ENCODE results near the gene MPPED1. TPM values are rescaled to one million over a fixed set of nuclear protein-coding genes. Genes with fewer than 3 reads are reported as not detected.

MPPED1 gene
- total RNA-seq, 1 experiment from 2014 or later, result 0.03 TPM

GRCh38 chr22:43389227-43389836 is 22.5 kb upstream of the MPPED1 start:
- no peak for DNase-seq (ENCODE audit: low read depth, low spot score)
- in situ Hi-C loops (cut with HindIII; ENCODE audit: low pct_unique_long_range_greater_than_20kb, low sequenced_read_pairs), result no loop called here

GRCh38 chr22:43390166-43390565 is 21.6 kb upstream of the MPPED1 start:
- in situ Hi-C loops (cut with HindIII; ENCODE audit: low pct_unique_long_range_greater_than_20kb, low sequenced_read_pairs), result no loop called here
- DNase-seq (ENCODE audit: low read depth, low spot score), result no peak

DNA sequence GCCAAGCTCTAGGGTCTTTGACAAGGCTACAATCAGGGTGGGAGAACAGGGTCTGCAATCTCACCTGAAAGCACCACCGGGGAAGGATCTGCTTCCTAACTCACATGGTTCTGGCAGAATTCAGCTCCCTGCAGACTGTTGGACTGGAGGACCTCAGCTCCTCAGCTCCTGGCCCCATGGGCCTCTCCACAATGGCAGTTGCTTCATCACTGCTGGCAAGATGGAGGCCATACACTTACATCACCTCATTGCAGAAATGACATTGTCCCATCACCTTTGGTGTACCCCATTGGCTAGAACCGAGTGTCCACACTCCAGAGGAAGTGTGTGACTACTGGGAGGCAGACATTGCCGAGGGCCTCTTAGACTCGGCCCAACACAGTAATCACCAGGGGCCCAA is 20.9 kb upstream of the MPPED1 start:
- in situ Hi-C loops (cut with HindIII; ENCODE audit: low pct_unique_long_range_greater_than_20kb, low sequenced_read_pairs), result no loop called here

GRCh38 chr22:43391306-43391705 is 20.5 kb upstream of the MPPED1 start:
- in situ Hi-C loops (cut with HindIII; ENCODE audit: low pct_unique_long_range_greater_than_20kb, low sequenced_read_pairs), result no loop called here
- DNase-seq (ENCODE audit: low read depth, low spot score), result no peak

More for the DNA sequence above, 20.9 kb upstream of the MPPED1 start:
- no peak for DNase-seq (ENCODE audit: low read depth, low spot score)

DNA sequence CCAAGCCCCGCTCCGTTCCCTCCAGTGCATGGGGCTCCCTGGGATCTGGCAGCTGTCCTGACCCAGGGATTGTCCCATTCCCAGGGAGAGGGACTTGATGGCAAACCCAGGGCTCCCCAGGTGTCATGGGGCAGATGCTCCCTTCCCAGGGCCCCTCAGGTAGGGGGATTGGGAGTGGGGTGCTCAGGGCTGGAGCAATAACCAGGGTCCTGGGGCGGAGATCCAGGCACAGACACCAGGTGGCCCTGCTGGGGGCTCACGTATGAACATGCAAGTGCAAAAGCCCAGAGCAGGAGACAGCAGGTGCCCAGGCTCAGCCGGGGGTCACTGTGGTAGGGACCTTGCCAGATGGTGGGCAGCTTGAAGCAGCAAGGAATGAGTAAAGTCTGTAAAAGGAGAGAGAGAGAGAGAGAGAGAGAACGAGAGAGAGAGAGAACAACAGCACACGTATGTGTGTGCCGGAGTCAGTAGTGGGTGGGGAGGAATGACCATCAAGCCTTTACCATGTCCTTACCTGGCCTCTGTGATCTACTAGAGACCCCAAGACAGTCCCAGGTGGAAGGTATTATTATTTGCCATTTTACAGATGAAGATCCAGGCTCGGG is 19.3 kb upstream of the MPPED1 start:
- in situ Hi-C loops (cut with HindIII; ENCODE audit: low pct_unique_long_range_greater_than_20kb, low sequenced_read_pairs), result no loop called here
- no peak for DNase-seq (ENCODE audit: low read depth, low spot score)

- in situ Hi-C loops (cut with HindIII; ENCODE audit: low pct_unique_long_range_greater_than_20kb, low sequenced_read_pairs), result no loop called here
- DNase-seq (ENCODE audit: low read depth, low spot score), result no peak
These were observed 18.5 kb upstream of the MPPED1 start for GRCh38 chr22:43393132-43393843.

DNA sequence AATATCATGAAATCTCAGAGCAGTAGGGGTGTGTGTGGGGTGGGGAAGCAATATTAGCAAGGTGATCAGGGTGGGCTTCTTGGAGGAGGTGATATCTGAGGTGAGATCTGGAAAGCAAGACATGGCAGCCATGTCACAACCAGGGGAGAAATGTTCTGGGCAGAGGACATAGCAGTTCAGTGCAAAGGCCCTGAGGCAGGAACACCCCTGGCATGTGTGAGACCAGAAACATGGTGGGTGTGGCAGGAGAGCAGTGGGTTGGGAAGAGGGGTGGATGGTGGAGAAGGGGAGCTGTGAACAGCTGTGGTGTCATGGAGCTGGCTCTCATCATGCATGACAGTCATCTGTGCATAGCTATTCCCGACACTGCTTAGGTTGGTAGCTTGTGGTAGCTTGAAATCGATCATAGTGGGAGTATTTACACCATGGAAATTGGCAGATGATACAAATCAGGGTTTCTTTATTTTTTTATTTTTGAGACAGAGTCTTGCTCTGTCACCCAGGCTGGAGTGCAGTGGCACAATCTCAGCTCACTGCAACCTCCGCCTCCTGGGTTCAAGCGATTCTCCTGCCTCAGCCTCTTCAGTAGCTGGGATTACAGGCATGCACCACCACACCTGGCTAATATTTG is 17.9 kb upstream of the MPPED1 start:
- in situ Hi-C loops (cut with HindIII; ENCODE audit: low pct_unique_long_range_greater_than_20kb, low sequenced_read_pairs), result no loop called here

DNA sequence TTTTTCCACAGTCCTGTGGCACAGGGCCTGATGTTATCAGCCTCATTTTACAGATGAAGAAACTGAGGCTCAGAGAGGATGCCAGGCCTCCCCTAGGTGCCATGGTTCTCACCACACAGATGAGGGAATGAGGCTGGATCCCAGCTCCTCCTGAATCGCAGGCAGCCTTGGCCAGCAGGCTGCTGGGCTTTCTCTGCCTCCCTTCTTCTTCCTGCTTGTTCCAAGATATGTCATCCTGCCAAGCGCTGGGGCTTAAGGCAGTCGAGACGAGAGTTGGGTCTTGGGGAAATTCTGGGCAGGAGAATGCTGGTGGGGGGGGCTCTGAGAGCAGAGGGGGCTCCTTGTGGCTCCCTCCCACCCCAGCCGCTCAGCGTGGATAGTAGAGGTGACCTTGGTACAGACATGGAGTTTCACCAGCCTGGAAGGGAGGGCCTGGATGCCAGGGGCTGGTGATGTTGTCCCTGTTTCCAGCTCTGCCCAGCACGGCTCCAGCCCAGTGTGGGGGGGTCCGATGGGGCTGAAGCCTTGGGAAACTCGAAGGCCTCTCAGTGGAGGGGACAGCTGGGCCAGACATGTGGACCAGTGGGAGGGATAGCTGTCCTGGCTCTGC is 16.6 kb upstream of the MPPED1 start:
- in situ Hi-C loops (cut with HindIII; ENCODE audit: low pct_unique_long_range_greater_than_20kb, low sequenced_read_pairs), result no loop called here
- no peak for DNase-seq (ENCODE audit: low read depth, low spot score)

More for the DNA sequence above, 17.9 kb upstream of the MPPED1 start:
- DNase-seq (ENCODE audit: low read depth, low spot score), result no peak

DNA sequence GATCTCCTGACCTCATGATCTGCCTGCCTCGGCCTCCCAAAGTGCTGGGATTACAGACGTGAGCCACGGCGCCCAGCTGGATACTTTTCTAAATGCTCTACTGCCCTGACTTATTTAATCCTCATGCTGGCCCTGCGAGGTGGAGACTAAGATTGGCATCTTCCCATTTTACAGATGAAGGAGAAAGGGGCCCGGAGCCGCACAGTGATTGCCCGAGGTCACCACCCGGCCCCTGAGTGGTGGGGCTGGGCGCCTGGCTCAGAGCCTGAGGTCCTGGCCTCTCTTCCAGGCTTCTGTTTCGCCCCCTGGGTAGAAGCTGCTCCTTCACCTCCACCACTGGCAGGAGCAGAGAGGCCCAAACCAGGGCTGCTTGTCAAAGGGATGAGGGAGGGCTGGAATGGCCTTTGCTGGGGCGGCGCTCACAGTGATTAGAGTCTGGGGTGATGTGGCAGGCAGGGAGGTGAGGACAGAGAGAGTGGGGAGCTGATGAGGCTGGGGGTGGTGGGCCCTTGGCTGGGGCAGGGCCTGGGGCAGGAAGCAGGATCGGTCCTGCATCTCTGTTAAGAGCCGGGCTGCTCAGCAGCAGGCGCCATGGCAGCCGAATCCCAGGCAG is 15.4 kb upstream of the MPPED1 start:
- no peak for DNase-seq (ENCODE audit: low read depth, low spot score)
- in situ Hi-C loops (cut with HindIII; ENCODE audit: low pct_unique_long_range_greater_than_20kb, low sequenced_read_pairs), result no loop called here

- in situ Hi-C loops (cut with HindIII; ENCODE audit: low pct_unique_long_range_greater_than_20kb, low sequenced_read_pairs), result no loop called here
- no peak for DNase-seq (ENCODE audit: low read depth, low spot score)
These were observed 14.8 kb upstream of the MPPED1 start for GRCh38 chr22:43396934-43397457.

GRCh38 chr22:43397766-43398165 is 14.0 kb upstream of the MPPED1 start:
- no peak for DNase-seq (ENCODE audit: low read depth, low spot score)
- in situ Hi-C loops (cut with HindIII; ENCODE audit: low pct_unique_long_range_greater_than_20kb, low sequenced_read_pairs), result no loop called here

DNA sequence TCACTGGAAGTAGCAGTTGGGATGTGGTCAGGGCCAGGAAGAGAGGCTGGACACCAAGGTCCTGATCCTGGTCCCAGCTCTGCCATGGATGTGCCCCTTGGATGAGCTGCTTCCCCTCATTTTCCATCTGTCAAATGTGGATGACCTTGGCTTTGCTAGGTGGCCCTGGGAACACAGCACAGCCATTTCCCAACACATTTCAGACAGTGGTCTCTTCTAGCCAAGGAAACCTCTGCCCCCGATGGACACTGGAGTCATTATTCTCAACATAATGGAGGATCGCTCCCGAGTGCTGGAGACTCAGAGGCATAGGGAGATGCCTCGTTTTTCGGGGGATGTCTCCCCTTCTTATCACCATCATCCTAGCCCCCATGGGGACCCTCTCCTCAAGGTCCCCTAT is 13.6 kb upstream of the MPPED1 start:
- DNase-seq (ENCODE audit: low read depth, low spot score), result no peak
- in situ Hi-C loops (cut with HindIII; ENCODE audit: low pct_unique_long_range_greater_than_20kb, low sequenced_read_pairs), result no loop called here

DNA sequence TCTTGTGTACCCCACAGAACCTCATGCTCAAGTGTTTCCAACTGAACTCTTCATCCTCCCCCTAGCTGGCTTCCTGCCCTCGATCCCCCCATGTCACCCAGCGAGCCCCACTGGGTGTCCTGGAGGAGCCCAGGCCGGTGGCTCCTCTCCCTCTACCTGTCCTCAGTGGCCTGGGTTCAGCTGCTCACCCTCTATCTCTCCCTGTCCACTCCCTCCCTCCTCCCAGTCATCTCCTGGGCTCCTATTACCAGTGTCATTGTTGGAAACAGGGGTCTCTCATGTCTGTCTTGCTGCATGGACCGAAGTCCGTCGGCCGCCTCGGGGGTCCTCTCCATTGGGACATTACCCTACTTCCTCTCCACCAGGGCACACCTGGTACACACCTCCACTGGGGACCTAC is 12.9 kb upstream of the MPPED1 start:
- in situ Hi-C loops (cut with HindIII; ENCODE audit: low pct_unique_long_range_greater_than_20kb, low sequenced_read_pairs), result no loop called here
- DNase-seq (ENCODE audit: low read depth, low spot score), result no peak

DNA sequence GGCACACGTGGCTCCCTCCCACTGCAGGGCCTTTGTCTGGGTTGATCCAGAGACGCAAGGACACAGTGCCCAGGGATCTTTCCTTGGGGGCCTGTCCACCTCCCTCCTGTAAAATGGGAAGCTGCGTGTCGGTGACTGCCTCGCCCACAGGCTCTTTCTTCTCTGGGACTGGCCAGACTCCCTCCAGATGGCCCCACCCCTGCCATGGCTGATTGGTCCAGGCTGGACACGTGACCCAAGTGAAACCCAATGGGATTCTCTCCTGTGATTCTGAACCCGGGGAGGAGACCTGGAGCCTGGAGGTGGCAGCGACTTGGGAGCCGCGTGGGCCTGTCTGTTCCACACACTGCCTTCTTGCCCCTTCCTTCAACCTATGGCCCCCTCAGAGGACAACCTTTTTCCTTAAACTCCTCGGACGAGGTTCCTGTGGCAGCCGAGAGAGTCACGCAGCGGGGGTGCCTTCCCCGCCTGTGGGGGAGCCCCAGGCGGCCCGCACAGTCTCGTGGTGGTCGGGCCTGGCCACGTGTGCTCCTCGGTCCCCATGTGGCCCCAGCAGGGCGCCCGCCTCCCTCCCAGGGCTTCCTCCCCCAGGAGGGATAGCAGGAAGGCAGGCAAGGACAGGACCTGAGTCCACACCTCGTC is 12.4 kb upstream of the MPPED1 start:
- in situ Hi-C loops (cut with HindIII; ENCODE audit: low pct_unique_long_range_greater_than_20kb, low sequenced_read_pairs), result no loop called here
- peak; percentile 49 for DNase-seq (ENCODE audit: low read depth, low spot score)

GRCh38 chr22:43399980-43400358 is 11.8 kb upstream of the MPPED1 start:
- in situ Hi-C loops (cut with HindIII; ENCODE audit: low pct_unique_long_range_greater_than_20kb, low sequenced_read_pairs), result no loop called here

DNA sequence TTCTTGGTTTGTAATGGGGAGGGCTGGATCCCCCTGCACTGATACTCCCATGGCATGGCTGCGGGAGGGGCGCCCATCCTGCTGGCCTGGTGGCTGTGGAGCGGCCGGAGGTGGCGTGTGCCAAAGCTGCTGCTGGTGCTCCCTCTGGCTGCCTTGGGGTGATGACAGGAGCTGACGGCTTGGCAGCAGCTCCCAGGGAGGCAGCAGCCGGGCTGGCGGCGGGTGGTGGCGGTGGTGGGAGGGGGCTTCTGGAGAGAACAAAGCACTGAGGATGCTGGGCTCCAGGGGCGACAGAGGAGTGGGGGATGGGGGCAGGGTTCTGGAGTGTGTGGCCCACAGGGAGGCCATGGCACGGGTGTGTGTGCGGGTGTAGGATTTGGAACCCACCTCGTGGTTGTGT is 11.4 kb upstream of the MPPED1 start:
- DNase-seq (ENCODE audit: low read depth, low spot score), result no peak
- in situ Hi-C loops (cut with HindIII; ENCODE audit: low pct_unique_long_range_greater_than_20kb, low sequenced_read_pairs), result no loop called here

More at GRCh38 chr22:43399980-43400358, 11.8 kb upstream of the MPPED1 start:
- DNase-seq (ENCODE audit: low read depth, low spot score), result no peak

- in situ Hi-C loops (cut with HindIII; ENCODE audit: low pct_unique_long_range_greater_than_20kb, low sequenced_read_pairs), result no loop called here
These were observed 10.6 kb upstream of the MPPED1 start for GRCh38 chr22:43401233-43401632.

More at GRCh38 chr22:43401233-43401632, 10.6 kb upstream of the MPPED1 start:
- DNase-seq (ENCODE audit: low read depth, low spot score), result no peak

Data from SK-MEL-5 (cell line).